ENCODE measurements around the gene NUP35.
"Not testable (repeated sequence)": the region's sequence is repeated elsewhere in the genome, so short reads cannot be mapped to it uniquely, and the experiment has no call there.

Gene NUP35

GRCh38 chr2:183148955-183149354, 24.7 kb downstream of the NUP35 start:
- no peak for DNase-seq (ENCODE audit: low spot score)

- no peak for DNase-seq (ENCODE audit: low spot score)
Observed at GRCh38 chr2:183149489-183149888, 25.2 kb downstream of the NUP35 start.

GRCh38 chr2:183152280-183152679, 28.0 kb downstream of the NUP35 start:
- not testable (repeated sequence) for DNase-seq (ENCODE audit: low spot score)

- no peak for DNase-seq (ENCODE audit: low spot score)
Observed at GRCh38 chr2:183153967-183154366, 29.7 kb downstream of the NUP35 start.

- not testable (repeated sequence) for DNase-seq (ENCODE audit: low spot score)
Observed at GRCh38 chr2:183154772-183155171, 30.5 kb downstream of the NUP35 start.

- DNase-seq (ENCODE audit: low spot score) = no peak
Observed at GRCh38 chr2:183157131-183157530, 32.9 kb downstream of the NUP35 start.

- DNase-seq (ENCODE audit: low spot score) = no peak
Observed at GRCh38 chr2:183162362-183162761, 38.1 kb downstream of the NUP35 start.

GRCh38 chr2:183163821-183164649, 39.8 kb downstream of the NUP35 start:
- no peak for DNase-seq (ENCODE audit: low spot score)

- no peak for DNase-seq (ENCODE audit: low spot score)
Observed at GRCh38 chr2:183164650-183165015, 40.4 kb downstream of the NUP35 start.

- no peak for DNase-seq (ENCODE audit: low spot score)
Observed at GRCh38 chr2:183166210-183166609, 42.0 kb downstream of the NUP35 start.

GRCh38 chr2:183166976-183167375, 42.7 kb downstream of the NUP35 start:
- DNase-seq (ENCODE audit: low spot score) = not testable (repeated sequence)

GRCh38 chr2:183172220-183172887, 48.1 kb downstream of the NUP35 start:
- no peak for DNase-seq (ENCODE audit: low spot score)

- DNase-seq (ENCODE audit: low spot score) = no peak
Observed at GRCh38 chr2:183179156-183179555, 54.9 kb downstream of the NUP35 start.

GRCh38 chr2:183185534-183185933, 61.3 kb downstream of the NUP35 start:
- DNase-seq (ENCODE audit: low spot score) = no peak

GRCh38 chr2:183186296-183186695, 62.1 kb downstream of the NUP35 start:
- no peak for DNase-seq (ENCODE audit: low spot score)

- DNase-seq (ENCODE audit: low spot score) = no peak
Observed at GRCh38 chr2:183186766-183187165, 62.5 kb downstream of the NUP35 start.

GRCh38 chr2:183192343-183192742, 68.1 kb downstream of the NUP35 start:
- no peak for DNase-seq (ENCODE audit: low spot score)

- no peak for DNase-seq (ENCODE audit: low spot score)
Observed at GRCh38 chr2:183193904-183194303, 69.7 kb downstream of the NUP35 start.

GRCh38 chr2:183195397-183195796, 71.2 kb downstream of the NUP35 start:
- no peak for DNase-seq (ENCODE audit: low spot score)

- no peak for DNase-seq (ENCODE audit: low spot score)
Observed at GRCh38 chr2:183195998-183196409, 71.8 kb downstream of the NUP35 start.

GRCh38 chr2:183204397-183204796, 80.2 kb downstream of the NUP35 start:
- no peak for DNase-seq (ENCODE audit: low spot score)

- no peak for DNase-seq (ENCODE audit: low spot score)
Observed at GRCh38 chr2:183207110-183207509, 82.9 kb downstream of the NUP35 start.

GRCh38 chr2:183209395-183210028, 85.3 kb downstream of the NUP35 start:
- no peak for DNase-seq (ENCODE audit: low spot score)
